Stimulated activated CD8-positive, alpha-beta memory T cell treated with anti-CD3 and anti-CD28 coated beads, Interleukin-7, amount 100 ng/mL, for 4 hours (primary cell): Measurements from ENCODE around the gene SHANK1.
"Not testable (repeated sequence)": the region's sequence is repeated elsewhere in the genome, so short reads cannot be mapped to it uniquely, and the experiment has no call there.

Source experiments
- DNase-seq, 2 donors: peaks; one replicate each; pipeline ENCODE4 v3.0.0-alpha.2; 2020; ENCODE audit warnings: low read depth in 2 of 2

SHANK1 gene

GRCh38 chr19:50633973-50634372, 85.6 kb downstream of the SHANK1 start:
- no peak for DNase-seq

- no peak for DNase-seq
Measured at GRCh38 chr19:50633359-50633758, 86.2 kb downstream of the SHANK1 start.

- no peak for DNase-seq
Measured at GRCh38 chr19:50632151-50632835, 87.3 kb downstream of the SHANK1 start.

DNA sequence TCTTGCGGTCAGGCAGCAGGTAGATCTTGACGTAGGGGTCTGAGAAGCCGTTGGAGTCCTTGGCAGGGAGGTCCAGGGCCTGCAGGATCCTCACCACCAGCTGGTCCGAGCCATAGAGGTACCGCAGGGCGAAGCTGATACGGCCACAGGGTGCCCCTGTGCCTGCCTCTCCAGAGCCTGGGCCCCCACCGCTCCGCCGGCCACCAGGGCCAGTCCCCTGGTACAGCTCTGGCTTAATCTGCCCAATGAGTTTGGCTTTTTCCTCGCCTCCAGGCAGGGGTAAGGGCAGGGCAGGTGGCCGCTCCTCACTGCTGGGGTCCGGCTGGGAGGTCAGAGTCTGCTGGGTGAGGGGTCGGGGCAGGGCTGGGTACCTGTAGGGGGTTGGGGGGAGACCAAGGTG, 89.8 kb downstream of the SHANK1 start:
- DNase-seq: no peak

DNA sequence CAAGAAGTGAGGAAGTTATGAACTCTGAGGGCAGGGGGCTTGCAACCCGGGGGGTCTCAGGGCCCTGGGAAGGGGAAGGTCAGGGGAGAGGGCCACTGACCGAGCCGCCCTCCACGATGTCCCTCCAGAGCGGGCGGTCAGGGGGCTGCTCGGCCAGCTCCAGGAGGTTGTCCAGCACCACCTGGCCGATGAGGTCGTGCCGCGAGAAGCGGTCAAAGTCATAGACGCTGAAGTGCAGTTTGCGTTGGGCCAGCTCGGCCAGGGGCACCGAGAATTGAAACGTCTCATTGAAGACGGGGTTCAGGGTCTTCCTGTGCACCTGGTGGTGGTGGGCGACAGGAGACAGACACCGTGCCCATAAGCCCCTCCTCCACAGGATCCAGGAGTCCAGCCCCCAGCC, 90.4 kb downstream of the SHANK1 start:
- no peak for DNase-seq

GRCh38 chr19:50628551-50628950, 91.1 kb downstream of the SHANK1 start:
- no peak for DNase-seq

GRCh38 chr19:50628146-50628545, 91.5 kb downstream of the SHANK1 start:
- no peak for DNase-seq

- no peak for DNase-seq
Measured at GRCh38 chr19:50626795-50627194, 92.8 kb downstream of the SHANK1 start.

GRCh38 chr19:50626011-50626410, 93.6 kb downstream of the SHANK1 start:
- no peak for DNase-seq

GRCh38 chr19:50624949-50625600, 94.5 kb downstream of the SHANK1 start:
- no peak for DNase-seq

GRCh38 chr19:50620394-50620906, 99.2 kb downstream of the SHANK1 start:
- DNase-seq: not testable (repeated sequence)

- not testable (repeated sequence) for DNase-seq
Measured at GRCh38 chr19:50619184-50619583, 100.4 kb downstream of the SHANK1 start.

GRCh38 chr19:50618379-50618778, 101.2 kb downstream of the SHANK1 start:
- DNase-seq: not testable (repeated sequence)

DNA sequence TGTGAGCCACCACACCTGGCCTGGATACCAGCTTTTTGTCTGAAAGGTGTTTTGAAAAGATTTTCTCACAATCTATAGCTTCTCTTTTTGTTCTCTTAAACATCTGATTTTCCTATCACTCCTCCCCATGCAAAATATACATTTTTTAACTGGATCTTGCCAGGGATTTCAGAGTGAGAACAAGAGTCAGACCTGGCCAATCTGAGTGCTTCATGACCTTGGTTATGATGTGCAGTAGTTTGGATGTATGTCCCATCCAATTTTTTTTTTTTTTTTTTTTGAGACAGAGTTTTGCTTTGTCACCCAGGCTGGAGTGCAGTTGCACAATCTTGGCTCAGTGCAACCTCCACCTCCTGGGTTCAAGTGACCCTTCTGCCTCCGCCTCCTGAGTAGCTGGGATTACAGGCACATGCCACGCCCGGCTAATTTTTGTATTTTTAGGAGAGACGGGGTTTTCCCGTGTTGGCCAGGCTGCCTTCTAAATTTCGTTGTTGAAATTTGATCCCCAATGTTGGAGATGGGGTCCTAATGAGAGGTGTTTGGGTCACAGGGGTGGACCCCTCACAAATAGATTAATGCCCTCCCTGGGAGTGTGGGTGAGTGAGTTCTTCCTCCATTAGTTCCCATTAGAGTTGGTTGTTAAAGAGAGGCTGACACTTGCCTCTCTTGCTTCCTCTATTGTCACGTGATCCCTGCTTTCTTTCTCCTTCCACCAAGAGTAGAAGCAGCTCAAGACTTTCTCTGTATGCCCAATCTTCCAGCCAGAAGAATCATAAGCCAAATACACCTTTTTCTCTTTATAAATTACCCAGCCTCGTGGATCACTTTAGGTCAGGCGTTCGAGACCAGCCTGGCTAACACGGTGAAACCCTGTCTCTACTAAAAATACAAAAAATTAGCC, 106.8 kb downstream of the SHANK1 start:
- not testable (repeated sequence) for DNase-seq
